NCI-H1105 (cell line): Measurements from ENCODE around the gene HSPB6.
"Not testable (repeated sequence)": the region's sequence is repeated elsewhere in the genome, so short reads cannot be mapped to it uniquely, and the experiment has no call there.

Experiments
- DNase-seq: peaks from one replicate; lab custom pipeline; 2025; lab: John Stamatoyannopoulos, UW

Gene HSPB6

GRCh38 chr19:35756377-35757230, at the start of gene HSPB6:
Gene HSPB6 (minus strand): TSS chr19:35757029. CDS start chr19:35757008, 21 bp downstream.
- no peak for DNase-seq

- no peak for DNase-seq
Measured at GRCh38 chr19:35806597-35806996, 49.8 kb upstream of the HSPB6 start.

GRCh38 chr19:35805526-35806102, 48.8 kb upstream of the HSPB6 start:
- DNase-seq, result peak; percentile 19

- DNase-seq, result no peak
Measured at GRCh38 chr19:35801828-35802227, 45.0 kb upstream of the HSPB6 start.

- no peak for DNase-seq
Measured at GRCh38 chr19:35797663-35798062, 40.8 kb upstream of the HSPB6 start.

GRCh38 chr19:35796645-35797542, 40.1 kb upstream of the HSPB6 start:
- no peak for DNase-seq

GRCh38 chr19:35795564-35795963, 38.7 kb upstream of the HSPB6 start:
- not testable (repeated sequence) for DNase-seq

- no peak for DNase-seq
Measured at GRCh38 chr19:35793381-35794165, 36.7 kb upstream of the HSPB6 start.

GRCh38 chr19:35792888-35793287, 36.1 kb upstream of the HSPB6 start:
- no peak for DNase-seq

- DNase-seq, result no peak
Measured at GRCh38 chr19:35792312-35792711, 35.5 kb upstream of the HSPB6 start.

- DNase-seq, result no peak
Measured at GRCh38 chr19:35791814-35792279, 35.0 kb upstream of the HSPB6 start.

- DNase-seq, result peak; percentile 40
Measured at GRCh38 chr19:35790981-35791813, 34.4 kb upstream of the HSPB6 start.

GRCh38 chr19:35789978-35790944, 33.4 kb upstream of the HSPB6 start:
- no peak for DNase-seq

- DNase-seq, result no peak
Measured at GRCh38 chr19:35789195-35789977, 32.6 kb upstream of the HSPB6 start.

- DNase-seq, result no peak
Measured at GRCh38 chr19:35788205-35788960, 31.6 kb upstream of the HSPB6 start.

GRCh38 chr19:35787227-35787799, 30.5 kb upstream of the HSPB6 start:
- DNase-seq, result no peak
